Spleen (tissue), 7 donors: ENCODE measurements around the gene MGAT4C.

ENCODE experiments used
- POLR2A ChIP-seq, 3 donors: fragments of 450-650 bp; IDR thresholded peaks; one replicate each; pipeline ENCODE4 v1.5.1; 2017; ENCODE audit warnings: antibody characterized with exemption in 3 of 3, mild to moderate bottlenecking in 1 of 3
- POLR2AphosphoS5 ChIP-seq, 3 donors: sonication (generic); formaldehyde crosslinking; IDR thresholded peaks; one replicate each; pipeline ENCODE4 v1.5.1; 2017; ENCODE audit warnings: antibody characterized with exemption in 3 of 3
- TF ChIP-seq, protein P1 (sequence below), 11 experiments: fragments of 200-600 bp in 7 of 11; fragments of 450-650 bp in 4 of 11; sonication (generic) in 4 of 11; IDR thresholded peaks in 8 of 11; conservative IDR thresholded peaks in 3 of 11; 1 replicate in 7 of 11; 2 replicates in 4 of 11; pipeline versions ENCODE4 v1.4.0 to v1.8.0; 2016 to 2021; ENCODE audit warnings: antibody characterized with exemption in 11 of 11, inconsistent platforms in 4 of 11, mild to moderate bottlenecking in 1 of 11
- donor health status: DM: no; HTN: no; CAD: no; lungs with moderate emphysema.
- donor health status: DM: no; HTN: no; CAD: no.
- donor health status: DM: no; HTN: no; CAD: no.

DNA sequence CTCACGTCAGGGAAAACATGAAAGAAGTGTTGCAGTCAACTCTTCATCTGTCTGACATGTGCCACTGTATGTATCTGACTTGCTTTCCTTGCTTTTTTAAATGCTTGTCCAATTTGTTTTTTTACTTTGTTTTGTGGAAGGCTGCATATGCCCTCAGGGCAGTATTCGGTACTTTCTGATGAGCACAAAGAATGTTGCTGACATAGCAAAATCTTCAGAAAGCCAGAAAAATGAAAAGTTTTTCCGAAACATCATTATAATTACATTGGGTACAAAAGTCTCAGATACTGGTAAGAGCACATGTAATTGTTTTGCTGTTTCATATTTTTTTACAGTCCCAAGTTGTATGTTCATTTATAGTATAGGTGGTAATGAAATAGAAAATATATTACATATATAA lies 237.8 kb downstream of the MGAT4C start:
- TF ChIP-seq, protein P1, sequence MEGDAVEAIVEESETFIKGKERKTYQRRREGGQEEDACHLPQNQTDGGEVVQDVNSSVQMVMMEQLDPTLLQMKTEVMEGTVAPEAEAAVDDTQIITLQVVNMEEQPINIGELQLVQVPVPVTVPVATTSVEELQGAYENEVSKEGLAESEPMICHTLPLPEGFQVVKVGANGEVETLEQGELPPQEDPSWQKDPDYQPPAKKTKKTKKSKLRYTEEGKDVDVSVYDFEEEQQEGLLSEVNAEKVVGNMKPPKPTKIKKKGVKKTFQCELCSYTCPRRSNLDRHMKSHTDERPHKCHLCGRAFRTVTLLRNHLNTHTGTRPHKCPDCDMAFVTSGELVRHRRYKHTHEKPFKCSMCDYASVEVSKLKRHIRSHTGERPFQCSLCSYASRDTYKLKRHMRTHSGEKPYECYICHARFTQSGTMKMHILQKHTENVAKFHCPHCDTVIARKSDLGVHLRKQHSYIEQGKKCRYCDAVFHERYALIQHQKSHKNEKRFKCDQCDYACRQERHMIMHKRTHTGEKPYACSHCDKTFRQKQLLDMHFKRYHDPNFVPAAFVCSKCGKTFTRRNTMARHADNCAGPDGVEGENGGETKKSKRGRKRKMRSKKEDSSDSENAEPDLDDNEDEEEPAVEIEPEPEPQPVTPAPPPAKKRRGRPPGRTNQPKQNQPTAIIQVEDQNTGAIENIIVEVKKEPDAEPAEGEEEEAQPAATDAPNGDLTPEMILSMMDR (IDR thresholded peaks at IDR 0.05 in 8 of 11, conservative IDR thresholded peaks at IDR 0.05 in 3 of 11): no peak
- TF ChIP-seq POLR2A (IDR thresholded peaks at IDR 0.05) (no peak), POLR2AphosphoS5 (IDR thresholded peaks at IDR 0.05) (no peak)
